ENCODE data around the gene COL5A3.

COL5A3 gene

GRCh38 chr19:9969688-9969975 is 40.7 kb downstream of the COL5A3 start:
- ATAC-seq, result no peak
- TF ChIP-seq RARB (CRISPR knock-in tag; IDR thresholded peaks at IDR 0.05), result no peak
- no peak for TF ChIP-seq OSR1 (CRISPR knock-in tag; IDR thresholded peaks at IDR 0.05)
- no peak for TF ChIP-seq PATZ1 (CRISPR knock-in tag; IDR thresholded peaks at IDR 0.05; ENCODE audit: borderline replicate concordance)
- no peak for TF ChIP-seq ZNF565 (CRISPR knock-in tag; conservative IDR thresholded peaks at IDR 0.05; ENCODE audit: low read depth)
- TF ChIP-seq ISL1 (CRISPR knock-in tag; IDR thresholded peaks at IDR 0.05), result no peak
- no peak for TF ChIP-seq TOX (CRISPR knock-in tag; IDR thresholded peaks at IDR 0.05; ENCODE audit: borderline replicate concordance)
- no peak for TF ChIP-seq ARNTL (CRISPR knock-in tag; IDR thresholded peaks at IDR 0.05; ENCODE audit: borderline replicate concordance, low read depth)
- TF ChIP-seq ESRRG (CRISPR knock-in tag; IDR thresholded peaks at IDR 0.05), result no peak
- TF ChIP-seq ZFP3 (CRISPR knock-in tag; IDR thresholded peaks at IDR 0.05), result no peak
- TF ChIP-seq POU6F1 (CRISPR knock-in tag; IDR thresholded peaks at IDR 0.05; ENCODE audit: borderline replicate concordance, low read depth), result no peak
- TF ChIP-seq SNAI2 (CRISPR knock-in tag; IDR thresholded peaks at IDR 0.05), result no peak
- TF ChIP-seq, protein P1, sequence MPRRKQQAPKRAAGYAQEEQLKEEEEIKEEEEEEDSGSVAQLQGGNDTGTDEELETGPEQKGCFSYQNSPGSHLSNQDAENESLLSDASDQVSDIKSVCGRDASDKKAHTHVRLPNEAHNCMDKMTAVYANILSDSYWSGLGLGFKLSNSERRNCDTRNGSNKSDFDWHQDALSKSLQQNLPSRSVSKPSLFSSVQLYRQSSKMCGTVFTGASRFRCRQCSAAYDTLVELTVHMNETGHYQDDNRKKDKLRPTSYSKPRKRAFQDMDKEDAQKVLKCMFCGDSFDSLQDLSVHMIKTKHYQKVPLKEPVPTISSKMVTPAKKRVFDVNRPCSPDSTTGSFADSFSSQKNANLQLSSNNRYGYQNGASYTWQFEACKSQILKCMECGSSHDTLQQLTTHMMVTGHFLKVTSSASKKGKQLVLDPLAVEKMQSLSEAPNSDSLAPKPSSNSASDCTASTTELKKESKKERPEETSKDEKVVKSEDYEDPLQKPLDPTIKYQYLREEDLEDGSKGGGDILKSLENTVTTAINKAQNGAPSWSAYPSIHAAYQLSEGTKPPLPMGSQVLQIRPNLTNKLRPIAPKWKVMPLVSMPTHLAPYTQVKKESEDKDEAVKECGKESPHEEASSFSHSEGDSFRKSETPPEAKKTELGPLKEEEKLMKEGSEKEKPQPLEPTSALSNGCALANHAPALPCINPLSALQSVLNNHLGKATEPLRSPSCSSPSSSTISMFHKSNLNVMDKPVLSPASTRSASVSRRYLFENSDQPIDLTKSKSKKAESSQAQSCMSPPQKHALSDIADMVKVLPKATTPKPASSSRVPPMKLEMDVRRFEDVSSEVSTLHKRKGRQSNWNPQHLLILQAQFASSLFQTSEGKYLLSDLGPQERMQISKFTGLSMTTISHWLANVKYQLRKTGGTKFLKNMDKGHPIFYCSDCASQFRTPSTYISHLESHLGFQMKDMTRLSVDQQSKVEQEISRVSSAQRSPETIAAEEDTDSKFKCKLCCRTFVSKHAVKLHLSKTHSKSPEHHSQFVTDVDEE (CRISPR knock-in tag; IDR thresholded peaks at IDR 0.05), result no peak
- TF ChIP-seq ZFP30 (CRISPR knock-in tag; IDR thresholded peaks at IDR 0.05), result no peak
- no peak for TF ChIP-seq CSDC2 (CRISPR knock-in tag; IDR thresholded peaks at IDR 0.05)
- no peak for TF ChIP-seq GLIS3 (CRISPR knock-in tag; IDR thresholded peaks at IDR 0.05)

DNA sequence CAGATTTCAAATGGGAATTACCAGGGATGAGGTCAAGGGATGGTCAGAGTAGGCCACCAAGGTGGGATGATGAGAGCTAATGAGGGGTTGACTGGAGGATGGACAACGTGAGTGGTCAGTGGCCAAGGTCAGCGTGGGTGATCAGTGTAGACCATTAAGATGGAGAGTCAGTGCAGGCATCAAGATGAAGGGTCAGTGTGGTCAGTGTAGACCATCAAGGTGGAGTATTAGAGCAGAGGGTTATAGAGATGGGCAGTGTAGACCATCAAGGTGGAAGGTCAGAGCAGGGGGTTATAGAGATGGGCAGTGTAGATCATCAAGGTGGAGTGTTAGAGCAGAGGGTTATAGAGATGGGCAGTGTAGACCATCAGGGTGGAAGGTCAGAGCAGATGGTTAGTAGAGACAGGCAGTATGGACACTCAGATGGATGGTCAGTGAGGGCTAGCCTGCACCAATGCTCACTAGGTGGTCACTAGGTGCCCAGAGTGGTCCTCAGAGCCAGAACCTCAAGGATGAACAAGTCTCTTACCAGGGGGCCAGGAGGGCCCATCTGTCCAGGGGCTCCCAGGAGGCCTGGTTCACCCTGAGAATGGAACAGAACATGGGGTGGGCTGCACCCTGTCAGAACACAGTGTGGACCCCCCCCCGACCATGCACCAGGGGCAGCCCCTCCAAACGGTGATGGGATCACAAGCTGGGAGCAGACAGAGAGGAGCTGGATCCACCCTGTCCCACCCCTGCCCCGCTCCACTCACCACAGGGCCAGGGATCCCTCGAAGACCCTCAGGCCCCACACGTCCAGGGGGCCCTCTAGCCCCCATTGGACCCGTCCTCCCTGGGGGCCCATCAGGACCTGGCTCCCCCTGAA is 41.2 kb downstream of the COL5A3 start:
- TF ChIP-seq RARB (CRISPR knock-in tag; IDR thresholded peaks at IDR 0.05) (no peak), ISL1 (CRISPR knock-in tag; IDR thresholded peaks at IDR 0.05) (no peak), BACH2 (CRISPR knock-in tag; IDR thresholded peaks at IDR 0.05; ENCODE audit: borderline replicate concordance) (no peak), CSRNP3 (CRISPR knock-in tag; IDR thresholded peaks at IDR 0.05) (no peak), ZNF70 (CRISPR knock-in tag; IDR thresholded peaks at IDR 0.05) (no peak), PPARA (CRISPR knock-in tag; IDR thresholded peaks at IDR 0.05; ENCODE audit: borderline replicate concordance) (no peak), ZNF565 (CRISPR knock-in tag; conservative IDR thresholded peaks at IDR 0.05; ENCODE audit: low read depth) (no peak), TCF4 (CRISPR knock-in tag; IDR thresholded peaks at IDR 0.05; ENCODE audit: borderline replicate concordance) (no peak)
- TF ChIP-seq, protein P1 (CRISPR knock-in tag; IDR thresholded peaks at IDR 0.05), result no peak
- ATAC-seq, result no peak

All from SK-N-SH treated with all-trans-retinoic acid at 6 μM for 48 hours (cell line).